Stimulated activated CD8-positive, alpha-beta memory T cell treated with anti-CD3 and anti-CD28 coated beads, Interleukin-4, amount 100 ng/mL, for 1 hour (primary cell): ENCODE results near the gene MOG.

Source experiments
- DNase-seq, 2 donors: peaks; one replicate each; pipeline ENCODE4 v3.0.0-alpha.2; 2020; ENCODE audit warnings: low read depth in 2 of 2, low spot score in 1 of 2

MOG gene

GRCh38 chr6:29656798-29657197, at the start of gene MOG:
Gene MOG, plus strand, starts transcription at chr6:29657092. Its CDS starts 118 bp downstream, at chr6:29657210.
- DNase-seq, result no peak

- no peak for DNase-seq
Observed at GRCh38 chr6:29608131-29608530, 48.8 kb upstream of the MOG start.

- no peak for DNase-seq
Observed at GRCh38 chr6:29610540-29610939, 46.4 kb upstream of the MOG start.

- no peak for DNase-seq
Observed at GRCh38 chr6:29611426-29611825, 45.5 kb upstream of the MOG start.

GRCh38 chr6:29617782-29618554, 38.9 kb upstream of the MOG start:
- no peak for DNase-seq

- no peak for DNase-seq
Observed at GRCh38 chr6:29619578-29620160, 37.2 kb upstream of the MOG start.

GRCh38 chr6:29620630-29621029, 36.3 kb upstream of the MOG start:
- DNase-seq, result no peak

- no peak for DNase-seq
Observed at GRCh38 chr6:29624520-29624961, 32.4 kb upstream of the MOG start.

- DNase-seq, result no peak
Observed at GRCh38 chr6:29625337-29625930, 31.5 kb upstream of the MOG start.

GRCh38 chr6:29626948-29627754, 29.7 kb upstream of the MOG start:
- DNase-seq, result no peak

GRCh38 chr6:29627755-29628418, 29.0 kb upstream of the MOG start:
- DNase-seq, result no peak

- DNase-seq, result peak in 1 of 2 donors; percentile 25
Observed at GRCh38 chr6:29628419-29629281, 28.2 kb upstream of the MOG start.

GRCh38 chr6:29629571-29629970, 27.3 kb upstream of the MOG start:
- no peak for DNase-seq

GRCh38 chr6:29630315-29630714, 26.6 kb upstream of the MOG start:
- no peak for DNase-seq

GRCh38 chr6:29631209-29631810, 25.6 kb upstream of the MOG start:
- no peak for DNase-seq

- peak in 1 of 2 donors; percentile 24 for DNase-seq
Observed at GRCh38 chr6:29631860-29632731, 24.8 kb upstream of the MOG start.

- peak in 1 of 2 donors; percentile 37 for DNase-seq
Observed at GRCh38 chr6:29632789-29633533, 23.9 kb upstream of the MOG start, which contains the start of gene GABBR1. Gene GABBR1, minus strand, starts transcription at chr6:29633183. Its CDS starts 798 bp downstream, at chr6:29632385.

- DNase-seq, result no peak
Observed at GRCh38 chr6:29633534-29633905, 23.4 kb upstream of the MOG start.
